Islet of Langerhans (tissue), 1 donor: Measurements from ENCODE around the gene KHDC1.
"Not testable (repeated sequence)": the region's sequence is repeated elsewhere in the genome, so short reads cannot be mapped to it uniquely, and the experiment has no call there.

Source experiments
- FAIRE-seq: peaks from one replicate; lab custom pipeline; 2011; peaks lifted over from hg19 to GRCh38; lab: Jason Lieb, UNC

The KHDC1 gene

GRCh38 chr6:73248192-73248903 lies 14.6 kb downstream of the KHDC1 start:
- FAIRE-seq = no peak

DNA sequence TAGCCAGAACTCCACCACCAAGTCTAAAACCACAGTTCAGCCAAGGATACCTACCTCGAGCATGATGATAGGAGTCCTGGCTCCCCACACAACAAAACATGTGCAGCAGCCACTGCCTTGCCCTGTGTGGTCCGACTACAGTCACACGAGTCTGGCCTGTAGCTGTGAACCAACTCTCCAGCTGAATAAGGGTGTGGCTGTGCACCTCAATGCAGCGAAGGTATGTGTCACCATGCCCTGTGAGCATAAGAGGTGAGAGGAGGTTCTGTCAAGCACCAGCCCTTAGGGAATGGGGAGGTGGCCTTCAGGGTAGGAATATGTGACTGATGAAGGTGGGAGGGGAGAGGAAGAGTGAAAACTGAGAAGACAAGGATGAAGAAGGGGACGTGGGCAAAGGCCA lies 21.0 kb downstream of the KHDC1 start:
- no peak for FAIRE-seq

DNA sequence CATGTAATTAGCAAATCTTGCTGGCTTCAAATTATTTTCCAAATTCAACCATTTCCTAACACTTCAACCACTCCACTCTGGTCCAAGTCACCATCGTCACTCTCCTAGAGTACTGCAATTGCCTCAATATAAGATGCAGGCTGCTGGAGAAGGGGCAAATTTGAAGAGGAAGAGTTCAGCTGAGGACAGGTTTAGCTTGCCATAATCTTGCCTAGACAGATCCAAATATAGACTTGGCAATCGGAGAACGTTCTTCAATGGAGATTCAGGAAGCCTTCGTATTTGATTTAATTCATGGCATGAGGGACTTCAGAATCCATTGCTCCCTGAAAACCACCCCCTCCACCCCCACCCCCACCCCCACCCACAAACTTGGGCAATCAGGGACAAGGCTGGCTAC lies 22.3 kb downstream of the KHDC1 start:
- FAIRE-seq = no peak

- FAIRE-seq = no peak
Measured at GRCh38 chr6:73236144-73236750, 26.7 kb downstream of the KHDC1 start.

DNA sequence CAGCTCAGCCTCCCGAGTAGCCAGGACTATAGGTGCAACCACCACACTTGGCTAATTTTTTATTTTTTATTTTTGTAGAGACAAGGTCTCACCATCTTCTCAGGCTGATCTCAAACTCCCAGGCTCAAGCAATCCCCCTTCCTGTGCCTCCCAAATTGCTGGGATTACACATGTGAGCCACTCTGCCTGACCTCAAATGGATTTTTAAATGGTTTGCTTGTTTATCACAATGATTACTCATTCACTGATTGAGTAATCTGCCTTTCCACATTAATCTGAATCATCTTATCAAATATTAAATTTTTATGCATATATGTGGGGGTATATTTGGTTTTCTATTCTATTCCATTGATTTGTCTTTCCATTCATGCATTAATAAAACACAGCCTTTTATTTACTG lies 28.3 kb downstream of the KHDC1 start:
- FAIRE-seq = no peak

GRCh38 chr6:73233971-73234370 lies 29.0 kb downstream of the KHDC1 start:
- not testable (repeated sequence) for FAIRE-seq

DNA sequence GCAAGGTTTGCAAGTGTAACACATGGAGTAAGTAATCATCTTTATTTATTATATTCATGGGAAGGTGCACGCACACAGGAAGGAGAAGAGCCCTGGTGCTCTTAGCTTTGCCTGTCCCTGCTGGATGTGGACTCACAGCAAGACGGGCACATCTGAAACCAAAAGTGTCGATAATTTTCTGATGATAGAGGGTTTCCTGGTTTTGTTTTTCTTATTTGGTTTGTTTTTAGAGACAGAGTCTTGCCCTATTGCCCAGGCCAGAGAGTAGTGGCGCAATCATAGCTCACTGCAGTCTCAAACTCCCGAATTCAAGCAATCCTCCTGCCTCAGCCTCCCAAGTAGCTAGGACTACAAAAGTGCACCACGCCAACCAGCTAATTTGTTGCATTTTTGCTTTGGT lies 29.9 kb downstream of the KHDC1 start:
- no peak for FAIRE-seq

GRCh38 chr6:73231986-73232391 lies 31.0 kb downstream of the KHDC1 start:
- FAIRE-seq = no peak

- FAIRE-seq = no peak
Measured at GRCh38 chr6:73227606-73228255, 35.3 kb downstream of the KHDC1 start.

GRCh38 chr6:73225396-73225795 lies 37.6 kb downstream of the KHDC1 start, which contains the start of gene KHDC1L:
Gene KHDC1L (minus strand): TSS chr6:73225496. CDS start chr6:73225408, 88 bp downstream.
- no peak for FAIRE-seq

DNA sequence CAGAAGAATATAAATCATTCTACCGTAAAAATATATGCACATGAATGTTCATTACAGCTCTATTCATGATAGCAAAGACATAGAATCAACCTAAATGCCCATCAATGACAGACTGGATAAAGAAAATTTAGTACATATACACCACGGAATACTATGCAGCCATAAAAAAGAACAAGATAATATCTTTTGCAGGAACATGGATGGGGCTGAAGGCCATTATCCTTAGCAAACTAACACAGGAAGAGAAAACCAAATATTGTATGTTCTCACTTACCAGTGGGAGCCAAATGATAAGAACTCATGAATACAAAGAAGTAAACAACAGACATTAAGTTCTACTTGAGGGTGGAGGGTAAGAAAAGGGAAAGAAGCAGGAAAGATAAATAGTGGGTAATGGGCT lies 46.1 kb downstream of the KHDC1 start:
- no peak for FAIRE-seq

DNA sequence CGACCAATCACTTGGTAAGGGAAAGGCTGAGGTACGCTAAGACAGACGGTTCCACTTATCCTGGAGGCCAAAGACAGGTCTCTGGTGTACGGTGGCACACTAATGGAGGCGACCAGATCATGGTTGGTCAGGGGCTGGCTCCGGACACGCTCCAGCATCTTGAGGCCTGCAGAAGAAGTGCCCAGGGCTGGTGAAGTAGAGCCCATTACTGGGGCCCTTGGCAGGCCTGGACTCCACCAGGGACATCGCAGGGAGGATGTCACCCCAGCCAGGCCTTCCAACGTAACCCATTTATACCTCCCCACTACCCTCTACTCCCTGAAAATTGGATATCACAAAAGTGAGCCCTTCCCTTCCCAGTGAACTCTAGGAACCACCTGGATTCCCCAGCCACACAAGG lies 53.9 kb downstream of the KHDC1 start:
- FAIRE-seq = no peak

DNA sequence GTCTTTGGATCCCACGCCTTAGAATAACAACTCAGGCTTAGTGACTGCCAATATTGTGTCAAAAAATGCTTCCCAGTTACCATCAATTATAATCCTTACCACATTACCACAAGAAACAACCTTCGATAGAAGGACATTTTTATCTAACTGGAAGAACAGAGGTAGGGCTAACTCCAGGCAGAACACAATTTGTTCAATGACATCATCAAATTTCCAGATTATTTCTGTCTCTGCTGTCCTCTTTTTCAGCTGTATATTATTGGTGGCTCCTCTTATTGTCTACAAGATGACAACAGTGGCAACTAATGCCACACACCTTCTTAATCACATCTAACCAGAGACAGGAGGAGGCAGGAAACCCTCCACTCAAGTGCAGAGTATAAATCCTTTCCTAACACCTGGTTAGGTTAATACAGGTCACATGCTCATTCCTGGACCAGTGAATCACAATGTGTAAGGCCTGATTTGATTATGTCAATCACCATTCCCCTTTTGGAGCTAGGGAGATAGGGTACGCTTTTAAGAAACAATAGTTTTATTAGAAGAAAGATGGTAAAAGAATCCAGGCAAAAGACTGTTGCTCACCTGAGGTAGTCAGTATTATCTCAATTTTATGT lies 55.7 kb downstream of the KHDC1 start:
- no peak for FAIRE-seq

GRCh38 chr6:73204252-73204651 lies 58.7 kb downstream of the KHDC1 start:
- FAIRE-seq = no peak

GRCh38 chr6:73203098-73203497 lies 59.9 kb downstream of the KHDC1 start:
- FAIRE-seq = no peak

DNA sequence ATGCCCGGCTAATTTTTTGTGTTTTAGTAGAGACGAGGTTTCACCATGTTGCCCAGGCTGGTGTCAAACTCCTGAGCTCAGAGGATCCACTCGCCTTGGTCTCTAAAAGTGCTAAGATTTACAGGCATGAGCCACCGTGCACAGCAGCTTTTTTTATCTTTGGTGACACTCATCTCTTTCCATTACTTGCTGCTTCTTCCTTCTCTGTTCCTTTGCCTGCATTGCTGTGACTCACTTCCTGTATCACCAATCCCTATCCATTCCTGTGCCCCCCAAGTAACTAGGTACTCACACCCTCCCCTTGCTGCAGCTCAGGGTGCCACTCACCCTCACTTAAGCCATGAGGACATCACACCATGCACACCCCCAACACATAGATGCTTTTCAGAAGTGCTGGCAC lies 62.3 kb downstream of the KHDC1 start:
- FAIRE-seq = no peak

DNA sequence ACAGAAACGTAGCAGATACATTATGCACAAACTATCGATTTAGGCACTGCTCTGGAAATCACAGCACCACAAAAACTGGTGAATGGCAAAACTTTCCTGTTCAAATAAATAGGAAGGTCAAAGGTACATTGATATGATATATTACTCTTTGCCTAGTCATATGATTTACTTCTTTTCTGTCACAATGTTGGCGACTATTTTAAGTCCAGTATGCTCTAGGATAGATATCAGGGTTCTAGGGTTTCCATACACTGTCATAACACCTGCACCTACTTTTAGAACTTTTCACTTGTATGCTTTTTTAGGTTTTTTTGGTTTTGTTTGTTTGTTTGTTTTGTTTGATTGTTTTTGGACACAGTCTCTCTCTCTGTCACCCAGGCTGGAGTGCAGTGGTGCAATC lies 62.7 kb downstream of the KHDC1 start:
- FAIRE-seq = no peak

DNA sequence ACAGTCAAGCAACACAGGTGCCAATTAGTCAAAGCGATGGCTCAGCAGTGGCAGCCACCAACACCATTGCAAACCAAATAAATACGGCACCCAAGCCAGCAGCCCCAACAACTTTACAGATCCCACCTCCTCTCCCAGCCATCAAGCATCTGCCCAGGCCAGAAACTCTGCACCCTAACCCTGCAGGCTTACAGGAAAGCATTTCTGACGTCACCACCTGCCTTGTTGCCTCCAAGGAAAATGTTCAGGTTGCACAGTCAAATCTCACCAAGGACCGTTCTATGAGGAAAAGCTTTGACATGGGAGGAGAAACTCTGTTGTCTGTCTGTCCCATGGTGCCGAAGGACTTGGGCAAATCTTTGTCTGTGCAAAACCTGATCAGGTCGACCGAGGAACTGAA lies 68.3 kb downstream of the KHDC1 start:
- FAIRE-seq = no peak

DNA sequence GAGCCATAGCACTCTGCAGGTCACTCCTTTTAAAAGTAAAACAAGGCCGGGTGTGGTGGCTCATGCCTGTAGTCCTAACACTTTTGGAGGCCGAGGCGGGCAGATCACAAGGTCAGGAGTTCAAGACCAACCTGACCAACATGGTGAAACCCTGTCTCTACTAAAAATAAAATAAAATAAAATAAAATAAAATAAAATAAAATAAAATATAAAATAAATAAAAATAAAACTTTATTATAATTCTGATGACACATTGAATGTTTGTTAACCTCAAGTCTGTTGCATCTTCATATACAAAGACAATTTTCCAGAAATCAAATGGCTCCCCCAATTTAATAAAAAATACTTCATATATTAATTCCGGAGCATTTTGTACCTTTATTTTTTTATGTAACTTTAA lies 69.7 kb downstream of the KHDC1 start:
- not testable (repeated sequence) for FAIRE-seq
